Gastrocnemius medialis (tissue), 4 donors: ENCODE data around the gene ADSS1. TPM values are rescaled to one million over a fixed set of nuclear protein-coding genes. Genes with fewer than 3 reads are reported as not detected.

Source experiments
- ATAC-seq, 2 donors: fragments of 150-250 bp; one replicate each; pipeline ENCODE4 v1.9.1; 2016
- DNase-seq, 2 donors: peaks; one replicate each; pipeline ENCODE4 v3.0.0-alpha.2; 2019
- H3K27ac ChIP-seq, 4 donors: fragments of 200-600 bp; sonication (generic); 1 replicate in 1 of 4; 2 replicates in 3 of 4; pipeline ENCODE4 v1.5.1; 2016 to 2018; ENCODE audit warnings: mild to moderate bottlenecking in 2 of 4, moderate library complexity in 1 of 4
- H3K27me3 ChIP-seq, 3 donors: fragments of 200-600 bp; sonication (generic) in 2 of 3; 1 replicate in 1 of 3; 2 replicates in 2 of 3; pipeline versions ENCODE4 v1.5.1 to v1.6.0; 2016 to 2019; ENCODE audit warnings: mild to moderate bottlenecking in 1 of 3, moderate library complexity in 1 of 3
- H3K36me3 ChIP-seq, 2 donors: fragments of 200-600 bp; sonication (generic) in 1 of 2; one replicate each; pipeline ENCODE4 v1.5.1; 2017 to 2018
- H3K4me1 ChIP-seq, 2 donors: fragments of 200-600 bp; sonication (generic) in 1 of 2; one replicate each; pipeline ENCODE4 v1.5.1; 2016 to 2017; ENCODE audit warnings: mild to moderate bottlenecking in 2 of 2
- H3K4me3 ChIP-seq, 4 donors: fragments of 200-600 bp; sonication (generic) in 3 of 4; 1 replicate in 1 of 4; 2 replicates in 3 of 4; pipeline ENCODE4 v1.5.1; 2016 to 2019; ENCODE audit warnings: mild to moderate bottlenecking in 2 of 4
- H3K9me3 ChIP-seq, 3 donors: fragments of 200-600 bp; sonication (generic) in 2 of 3; 1 replicate in 1 of 3; 2 replicates in 2 of 3; pipeline ENCODE4 v1.5.1; 2016 to 2019
- CTCF ChIP-seq, 5 experiments: fragments of 450-650 bp in 3 of 5; fragments of 200-600 bp in 2 of 5; sonication (generic) in 2 of 5; IDR thresholded peaks in 4 of 5; conservative IDR thresholded peaks in 1 of 5; 1 replicate in 4 of 5; 2 replicates in 1 of 5; pipeline ENCODE4 v1.5.1; 2016 to 2019; ENCODE audit warnings: antibody characterized with exemption in 5 of 5, mild to moderate bottlenecking in 3 of 5, moderate library complexity in 3 of 5
- POLR2A ChIP-seq, 2 donors: fragments of 450-650 bp; IDR thresholded peaks; one replicate each; pipeline ENCODE4 v1.6.1; 2017; ENCODE audit warnings: antibody characterized with exemption in 2 of 2, mild to moderate bottlenecking in 2 of 2, moderate library complexity in 2 of 2
- in situ Hi-C, 4 donors: fragments of 200-750 bp; cut with MboI; loops; one replicate each; pipeline versions ENCODE4 v1.15.0 to v1.8.0; 2017; ENCODE audit warnings: low sequenced_read_pairs in 4 of 4
- intact Hi-C: fragments of 100-400 bp; cut with DNase I; formaldehyde crosslinking; loops from one replicate; pipeline ENCODE4 v1.15.1; 2023; ENCODE audit warnings: low total_unique reads
- total RNA-seq, 4 donors: library from RNA; depleted of rRNA; stranded (reverse); fragments of >200 nt; gene quantifications; one replicate each; pipeline versions ENCODE4 v1.1.0 to v1.2.3, GENCODE V29; 2016

Gene ADSS1
- total RNA-seq, 4 donors from 2014 or later, result 165 to 577 (median 232) TPM

- peaks cover 0 to 10% of the 10 kb centered on the region in 2 donors for H3K36me3 ChIP-seq
Observed at GRCh38 chr14:104704252-104704651, 19.8 kb upstream of the ADSS1 start.

GRCh38 chr14:104705340-104706047 lies 18.5 kb upstream of the ADSS1 start:
- Histone ChIP-seq H3K4me3 (no peak overlapping the region), H3K36me3 (peaks cover 0 to 10% of the 10 kb centered on the region in 2 donors), H3K27me3 (no peaks in the 10 kb centered on the region), H3K4me1 (peaks cover 0 to 15% of the 10 kb centered on the region in 2 donors), H3K27ac (no peak overlapping the region), H3K9me3 (no peaks in the 10 kb centered on the region)
- intact Hi-C loops, result no loop called here
- in situ Hi-C loops, result loop anchor here in 2 of 4 donors (5.0 kb wide), 1 partner anchor 58 kb away; no protein-coding TSS in a partner anchor
- DNase-seq (no peak), ATAC-seq (no peak)
- TF ChIP-seq POLR2A (IDR thresholded peaks at IDR 0.05), result no peak
- no peak for TF ChIP-seq CTCF (IDR thresholded peaks at IDR 0.05 in 4 of 5, conservative IDR thresholded peaks at IDR 0.05 in 1 of 5)

More at GRCh38 chr14:104704252-104704651, 19.8 kb upstream of the ADSS1 start:
- no peak overlapping the region for H3K4me3 ChIP-seq
- ATAC-seq, result no peak
- H3K27ac ChIP-seq, result no peak overlapping the region
- no peak for DNase-seq
- no peak for TF ChIP-seq CTCF (IDR thresholded peaks at IDR 0.05 in 4 of 5, conservative IDR thresholded peaks at IDR 0.05 in 1 of 5)
- TF ChIP-seq POLR2A (IDR thresholded peaks at IDR 0.05), result no peak
- intact Hi-C loops, result no loop called here
- H3K4me1 ChIP-seq, result peaks cover under 1 to 10% of the 10 kb centered on the region in 2 donors
- no peaks in the 10 kb centered on the region for H3K9me3 ChIP-seq
- in situ Hi-C loops, result no loop called here
- H3K27me3 ChIP-seq, result no peaks in the 10 kb centered on the region

- Histone ChIP-seq H3K27me3 (no peaks in the 10 kb centered on the region), H3K4me3 (no peak overlapping the region), H3K4me1 (peaks cover 0 to 15% of the 10 kb centered on the region in 2 donors), H3K36me3 (peaks cover 0 to 14% of the 10 kb centered on the region in 2 donors), H3K27ac (no peak overlapping the region), H3K9me3 (no peaks in the 10 kb centered on the region)
- TF ChIP-seq CTCF (IDR thresholded peaks at IDR 0.05 in 4 of 5, conservative IDR thresholded peaks at IDR 0.05 in 1 of 5), result no peak
- no peak for TF ChIP-seq POLR2A (IDR thresholded peaks at IDR 0.05)
- DNase-seq, result no peak
- in situ Hi-C loops (loop anchor here in 2 of 4 donors (5.0 kb wide), 1 partner anchor 60 kb away; no protein-coding TSS in a partner anchor), intact Hi-C loops (no loop called here)
- no peak for ATAC-seq
Observed at GRCh38 chr14:104706733-104707607, 17.1 kb upstream of the ADSS1 start.

GRCh38 chr14:104707608-104708595 lies 16.1 kb upstream of the ADSS1 start:
- no peak overlapping the region for H3K27ac ChIP-seq
- no peaks in the 10 kb centered on the region for H3K27me3 ChIP-seq
- TF ChIP-seq POLR2A (IDR thresholded peaks at IDR 0.05) (no peak), CTCF (IDR thresholded peaks at IDR 0.05 in 4 of 5, conservative IDR thresholded peaks at IDR 0.05 in 1 of 5) (no peak)
- intact Hi-C loops, result loop anchor here (1.0 kb wide), 1 partner anchor 58 kb away; no protein-coding TSS in a partner anchor
- H3K9me3 ChIP-seq, result no peaks in the 10 kb centered on the region
- no peak overlapping the region for H3K4me3 ChIP-seq
- DNase-seq (no peak), ATAC-seq (no peak)
- H3K36me3 ChIP-seq, result peaks cover 0 to 18% of the 10 kb centered on the region in 2 donors
- peaks cover 0 to 15% of the 10 kb centered on the region in 2 donors for H3K4me1 ChIP-seq
- in situ Hi-C loops, result loop anchor here in 2 of 4 donors (5.0 kb wide), 1 partner anchor 61 kb away; no protein-coding TSS in a partner anchor
